GM23338 (cell line): Measurements from ENCODE around the gene GSTM2. TPM values are rescaled to one million over a fixed set of nuclear protein-coding genes. Genes with fewer than 3 reads are reported as not detected.

Experiments used
- ATAC-seq: fragments of 200-7000 bp; cut with Tn5 transposase; 3 replicates; pipeline ENCODE4 v1.9.1; 2020
- DNase-seq: peaks from one replicate; pipeline ENCODE4 v3.0.0-alpha.2; 2015; ENCODE audit warnings: low spot score
- H2AFZ ChIP-seq: fragments of 200-600 bp; sonication (generic); 2 replicates; pipeline ENCODE4 v1.8.0; 2016; ENCODE audit warnings: antibody characterized with exemption, mild to moderate bottlenecking, moderate library complexity
- H3F3A ChIP-seq: fragments of 200-600 bp; sonication (generic); replicated peaks from 2 replicates; pipeline ENCODE4 v1.8.0; 2017; ENCODE audit warnings: antibody characterized with exemption, mixed run types, low read depth
- H3K27ac ChIP-seq: fragments of 200-600 bp; sonication (generic); 2 replicates; pipeline ENCODE4 v1.6.1; 2016; ENCODE audit warnings: low read depth
- H3K27me3 ChIP-seq: fragments of 200-600 bp; sonication (generic); 2 replicates; pipeline ENCODE4 v1.8.0; 2016; ENCODE audit warnings: mild to moderate bottlenecking, mixed run types, moderate library complexity; ENCODE audit not compliant: insufficient read depth
- H3K36me3 ChIP-seq: fragments of 200-600 bp; sonication (generic); 2 replicates; pipeline ENCODE4 v1.8.0; 2016; ENCODE audit warnings: mild to moderate bottlenecking; ENCODE audit not compliant: insufficient read depth
- H3K4me1 ChIP-seq: fragments of 200-600 bp; sonication (generic); 2 replicates; pipeline ENCODE4 v1.8.0; 2016; ENCODE audit warnings: mild to moderate bottlenecking, moderate library complexity; ENCODE audit not compliant: insufficient read depth
- H3K4me2 ChIP-seq: fragments of 200-600 bp; sonication (generic); 2 replicates; pipeline ENCODE4 v1.7.1; 2017; ENCODE audit warnings: mixed run types
- H3K4me3 ChIP-seq: fragments of 200-600 bp; sonication (generic); 2 replicates; pipeline ENCODE4 v1.6.1; 2016; ENCODE audit warnings: mixed run types
- H3K79me2 ChIP-seq: fragments of 200-600 bp; sonication (generic); replicated peaks from 2 replicates; pipeline ENCODE4 v1.8.0; 2017; ENCODE audit warnings: mild to moderate bottlenecking; ENCODE audit not compliant: insufficient read depth
- H3K9me2 ChIP-seq: fragments of 200-600 bp; sonication (generic); 2 replicates; pipeline ENCODE4 v1.8.0; 2017; ENCODE audit not compliant: insufficient read depth
- H4K20me1 ChIP-seq: fragments of 200-600 bp; sonication (generic); replicated peaks from 2 replicates; pipeline ENCODE4 v1.8.0; 2017; ENCODE audit warnings: mild to moderate bottlenecking; ENCODE audit not compliant: insufficient read depth
- H3K27ac Mint-ChIP-seq: 2 replicates; pipeline ENCODE4 v1.8.0; 2020; ENCODE audit warnings: inconsistent platforms, mild to moderate bottlenecking, moderate library complexity, mixed read lengths
- H3K27me3 Mint-ChIP-seq: 3 replicates; pipeline ENCODE4 v1.8.0; 2022; ENCODE audit warnings: low read depth, mild to moderate bottlenecking, moderate library complexity, mixed read lengths, inconsistent platforms; ENCODE audit not compliant: insufficient read depth, poor library complexity
- H3K36me3 Mint-ChIP-seq: 3 replicates; pipeline ENCODE4 v1.8.0; 2021; ENCODE audit warnings: low read depth, mild to moderate bottlenecking, inconsistent platforms, moderate library complexity, mixed read lengths
- H3K4me1 Mint-ChIP-seq: 3 replicates; pipeline ENCODE4 v1.8.0; 2020; ENCODE audit warnings: mild to moderate bottlenecking, inconsistent platforms, mixed read lengths
- H3K4me3 Mint-ChIP-seq: 3 replicates; pipeline ENCODE4 v1.8.0; 2021; ENCODE audit warnings: moderate library complexity, mild to moderate bottlenecking, inconsistent platforms, mixed read lengths
- H3K9me3 Mint-ChIP-seq: 3 replicates; pipeline ENCODE4 v1.8.0; 2020; ENCODE audit warnings: moderate library complexity, mild to moderate bottlenecking, inconsistent platforms, mixed read lengths
- CREB1 ChIP-seq: fragments of 250-450 bp; sonication (Bioruptor Pico); IDR thresholded peaks from 2 replicates; pipeline ENCODE4 v1.5.0; 2020; ENCODE audit warnings: low read depth, mild to moderate bottlenecking, moderate library complexity
- CTCF ChIP-seq, 2 experiments: fragments of 200-600 bp in 1 of 2; sonication (generic) in 1 of 2; conservative IDR thresholded peaks; 2 replicates each; pipeline versions ENCODE4 v1.5.1 to v1.6.1; 2016 to 2017; ENCODE audit warnings: antibody characterized with exemption in 2 of 2, low read depth in 2 of 2, mild to moderate bottlenecking in 2 of 2, moderate library complexity in 1 of 2
- ETS1 ChIP-seq: IDR thresholded peaks from 2 replicates; pipeline ENCODE4 v1.6.1; 2016; ENCODE audit warnings: antibody characterized with exemption
- EZH2 ChIP-seq: fragments of 200-600 bp; sonication (generic); IDR thresholded peaks from one replicate; pipeline ENCODE4 v1.8.0; 2017; ENCODE audit warnings: antibody characterized with exemption, mild to moderate bottlenecking, low read depth; ENCODE audit not compliant: unreplicated experiment
- EZH2phosphoT487 ChIP-seq: fragments of 200-600 bp; sonication (generic); IDR thresholded peaks from one replicate; pipeline ENCODE4 v1.8.1; 2018; ENCODE audit warnings: antibody characterized with exemption; ENCODE audit not compliant: unreplicated experiment
- JUNB ChIP-seq: IDR thresholded peaks from one replicate; pipeline ENCODE4 v1.6.1; 2016; ENCODE audit warnings: antibody characterized with exemption; ENCODE audit not compliant: unreplicated experiment
- NANOG ChIP-seq: IDR thresholded peaks from 2 replicates; pipeline ENCODE4 v1.6.1; 2016; ENCODE audit warnings: antibody characterized with exemption, borderline replicate concordance
- POLR2AphosphoS5 ChIP-seq: IDR thresholded peaks from 2 replicates; pipeline ENCODE4 v1.6.1; 2016; ENCODE audit warnings: antibody characterized with exemption, low read depth
- REST ChIP-seq: IDR thresholded peaks from one replicate; pipeline ENCODE4 v1.6.1; 2018; ENCODE audit warnings: antibody characterized with exemption; ENCODE audit not compliant: unreplicated experiment
- STAT1 ChIP-seq: IDR thresholded peaks from one replicate; pipeline ENCODE4 v1.6.1; 2016; ENCODE audit warnings: antibody characterized with exemption; ENCODE audit not compliant: unreplicated experiment
- ZNF114 ChIP-seq: fragments of 250-450 bp; sonication (Bioruptor Pico); IDR thresholded peaks from 2 replicates; pipeline ENCODE4 v1.5.0; 2020; ENCODE audit warnings: mild to moderate bottlenecking, moderate library complexity
- ZNF331 ChIP-seq: fragments of 250-450 bp; sonication (Bioruptor Pico); IDR thresholded peaks from 2 replicates; pipeline ENCODE4 v1.5.0; 2020; ENCODE audit warnings: low read depth, mild to moderate bottlenecking, moderate library complexity
- ZNF462 ChIP-seq: fragments of 250-450 bp; sonication (Bioruptor Pico); IDR thresholded peaks from 2 replicates; pipeline ENCODE4 v1.5.0; 2020; ENCODE audit warnings: mild to moderate bottlenecking, moderate library complexity
- polyA plus RNA-seq: library from polyadenylated mRNA; unstranded; fragments of >200 nt; fragmentation: Nextera tagmentation; extraction: Ambion mirVana; gene quantifications from 2 replicates; pipeline ENCODE4 v1.2.1, GENCODE V29; 2016
- total RNA-seq: library from RNA; depleted of rRNA; stranded (reverse); fragments of >200 nt; shearing (Covaris generic); gene quantifications from 2 replicates; pipeline ENCODE4 v1.2.3, GENCODE V29; 2014

GSTM2 gene
- total and polyA plus RNA-seq, 2 experiments from 2014 or later = 8.9 to 16.0 TPM

- TF ChIP-seq EZH2phosphoT487 (no peak), REST (no peak), CREB1 (CRISPR knock-in tag) (no peak), POLR2AphosphoS5 (no peak), CTCF (conservative IDR thresholded peaks at IDR 0.05; ENCODE audit: low read depth in 2 of 2) (no peak), STAT1 (no peak), ETS1 (no peak), ZNF114 (CRISPR knock-in tag) (no peak), EZH2 (no peak), ZNF331 (CRISPR knock-in tag) (no peak), NANOG (no peak), JUNB (no peak), ZNF462 (CRISPR knock-in tag) (no peak)
- Histone ChIP-seq H3K9me2 (no peaks in the 10 kb centered on the region), H3K27me3 (no peaks in the 10 kb centered on the region), H3K27ac (no peak overlapping the region), H3K4me3 (no peak overlapping the region), H3K4me2 (no peak overlapping the region), H3K79me2 (no peaks in the 10 kb centered on the region), H3K36me3 (no peaks in the 10 kb centered on the region), H3K4me1 (no peaks in the 10 kb centered on the region), H2AFZ (no peak overlapping the region), H4K20me1 (no peaks in the 10 kb centered on the region), H3F3A (no peaks in the 10 kb centered on the region)
- no peak for DNase-seq
- Mint-ChIP-seq H3K9me3 (no peaks in the 10 kb centered on the region; the same call in 2 of the 3 replicates), H3K27ac (no peak overlapping the region), H3K27me3 (peaks cover 3% of the 10 kb centered on the region), H3K4me3 (no peak overlapping the region; the same call in 2 of the 3 replicates), H3K36me3 (no peaks in the 10 kb centered on the region), H3K4me1 (no peaks in the 10 kb centered on the region; the same call in 2 of the 3 replicates)
- no peak for ATAC-seq
These were observed 48.8 kb downstream of the GSTM2 start for GRCh38 chr1:109716570-109717090.
